Kidney (tissue), 14 donors: ENCODE data around the gene IFNE. TPM values are rescaled to one million over a fixed set of nuclear protein-coding genes. Genes with fewer than 3 reads are reported as not detected.

ENCODE experiments used
- DNase-seq, 5 donors: peaks; one replicate each; pipeline ENCODE4 v3.0.0-alpha.2; 2013 to 2020
- FAIRE-seq: peaks from 2 replicates; lab custom pipeline; 2012; peaks lifted over from hg19 to GRCh38; lab: Jason Lieb, UNC
- H3K27ac ChIP-seq, 2 donors: one replicate each; pipeline ENCODE4 v1.7.0; 2013; ENCODE audit warnings: low read depth in 2 of 2, low read length in 2 of 2, inconsistent platforms in 1 of 2
- H3K27me3 ChIP-seq: one replicate; pipeline ENCODE4 v1.7.1; 2013; ENCODE audit warnings: low read length, inconsistent platforms; ENCODE audit not compliant: control insufficient read depth, insufficient read depth
- H3K36me3 ChIP-seq, 3 donors: one replicate each; pipeline versions ENCODE4 v1.7.0 to v1.7.1; 2013; ENCODE audit warnings: low read length in 3 of 3, control low read depth in 1 of 3, inconsistent platforms in 1 of 3; ENCODE audit not compliant: insufficient read depth in 3 of 3, control insufficient read depth in 2 of 3
- H3K4me1 ChIP-seq, 3 donors: one replicate each; pipeline versions ENCODE4 v1.7.0 to v1.7.1; 2013; ENCODE audit warnings: low read length in 3 of 3, inconsistent platforms in 1 of 3, low read depth in 1 of 3; ENCODE audit not compliant: control insufficient read depth in 2 of 3, insufficient read depth in 2 of 3
- H3K4me3 ChIP-seq, 3 donors: one replicate each; pipeline versions ENCODE4 v1.7.0 to v1.8.1; 2013; ENCODE audit warnings: low read length in 3 of 3, control low read depth in 1 of 3, inconsistent platforms in 1 of 3
- H3K9ac ChIP-seq, 3 donors: one replicate each; pipeline versions ENCODE4 v1.7.0 to v1.7.1; 2013; ENCODE audit warnings: low read length in 3 of 3, control low read depth in 1 of 3, inconsistent platforms in 1 of 3
- H3K9me3 ChIP-seq, 3 donors: one replicate each; pipeline versions ENCODE4 v1.7.0 to v1.7.1; 2013; ENCODE audit warnings: low read length in 3 of 3, control low read depth in 1 of 3, inconsistent platforms in 1 of 3; ENCODE audit not compliant: control insufficient read depth in 2 of 3, insufficient read depth in 1 of 3
- intact Hi-C: fragments of 100-400 bp; cut with DNase I; formaldehyde crosslinking; loops from one replicate; pipeline ENCODE4 v1.11.1; 2022
- microRNA-seq: library from miRNA; unstranded; fragments of <30 nt; microRNA quantifications from one replicate; pipeline ENCODE4 v1.2.0, GENCODE V29; 2020
- polyA plus RNA-seq: library from polyadenylated mRNA; stranded (reverse); fragments of 350-450 nt; fragmentation: Illumina TruSeq; extraction: RNeasy Lipid Tissue Mini Kit (QIAGEN cat#74804); gene quantifications from one replicate; pipeline ENCODE4 v1.2.3, GENCODE V29; 2014; ENCODE audit warnings: low read depth, low replicate concordance; ENCODE audit not compliant: insufficient read depth
- total RNA-seq: library from RNA; stranded (reverse); fragmentation: NEBNext Ultra II Directional; extraction: Animal tissue kit (Norgen Biotek cat#: 25700); gene quantifications from one replicate; pipeline ENCODE4 v1.2.1, GENCODE V29; 2021
- TF ChIP-seq, protein P1 (sequence below): IDR thresholded peaks from 3 replicates; pipeline ENCODE4 v1.5.1; 2012; ENCODE audit warnings: mild to moderate bottlenecking, moderate library complexity, borderline replicate concordance; ENCODE audit not compliant: insufficient read depth; ENCODE audit errors: extremely low read depth
- donor health status: control.
- donor health status: control.
- donor health status: control.
- donor health status: control.
- donor health status: control.
- donor health status: DM: yes; HTN: yes; CAD: no.
- donor health status: Normal renal cell carcinoma (clear cell type).

Gene IFNE
- total and polyA plus RNA-seq, 2 donors from 2014 or later, result 1.1 TPM; not detected in 1

DNA sequence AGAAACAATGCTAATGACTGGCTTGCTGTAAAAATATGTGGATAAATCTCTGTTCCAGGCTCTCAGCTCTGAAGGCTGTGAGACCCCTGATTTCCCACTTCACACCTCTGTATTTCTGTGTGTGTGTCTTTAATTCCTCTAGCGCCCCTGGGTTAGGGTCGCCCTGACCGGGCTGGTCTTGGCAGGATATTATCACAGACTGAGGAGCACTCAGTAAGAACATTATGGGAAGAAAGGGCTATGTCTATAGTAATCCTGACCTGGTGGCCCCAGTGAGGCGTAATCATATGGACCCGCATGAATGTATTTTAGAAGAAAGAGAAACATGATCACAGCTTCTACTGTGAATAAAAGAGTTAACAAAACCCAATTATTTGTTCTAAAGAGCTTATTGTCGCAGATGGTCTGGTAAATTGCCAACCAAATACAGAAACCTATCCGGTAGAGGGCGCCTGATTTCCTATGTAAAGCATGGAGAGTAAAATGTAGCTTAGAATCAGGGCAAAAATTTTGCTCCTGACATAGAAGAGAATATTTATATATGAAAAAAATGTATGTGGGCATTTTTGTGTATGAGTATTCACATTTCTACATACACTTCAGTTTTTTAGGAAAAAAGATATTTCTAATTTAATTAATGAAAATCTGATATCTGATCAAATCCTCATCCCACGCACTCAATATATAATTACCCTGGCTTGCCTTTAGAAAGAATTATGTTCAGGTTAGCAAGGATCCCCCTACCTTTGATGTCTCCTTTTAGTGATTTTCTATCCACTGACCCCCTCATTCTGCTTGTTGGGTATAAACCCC is 47.7 kb downstream of the IFNE start:
- no peaks in the 10 kb centered on the region for H3K36me3 ChIP-seq
- no peaks in the 10 kb centered on the region for H3K4me1 ChIP-seq
- H3K9me3 ChIP-seq, result no peaks in the 10 kb centered on the region
- intact Hi-C loops, result no loop called here
- no peak overlapping the region for H3K9ac ChIP-seq
- H3K27ac ChIP-seq, result no peak overlapping the region
- TF ChIP-seq, protein P1, sequence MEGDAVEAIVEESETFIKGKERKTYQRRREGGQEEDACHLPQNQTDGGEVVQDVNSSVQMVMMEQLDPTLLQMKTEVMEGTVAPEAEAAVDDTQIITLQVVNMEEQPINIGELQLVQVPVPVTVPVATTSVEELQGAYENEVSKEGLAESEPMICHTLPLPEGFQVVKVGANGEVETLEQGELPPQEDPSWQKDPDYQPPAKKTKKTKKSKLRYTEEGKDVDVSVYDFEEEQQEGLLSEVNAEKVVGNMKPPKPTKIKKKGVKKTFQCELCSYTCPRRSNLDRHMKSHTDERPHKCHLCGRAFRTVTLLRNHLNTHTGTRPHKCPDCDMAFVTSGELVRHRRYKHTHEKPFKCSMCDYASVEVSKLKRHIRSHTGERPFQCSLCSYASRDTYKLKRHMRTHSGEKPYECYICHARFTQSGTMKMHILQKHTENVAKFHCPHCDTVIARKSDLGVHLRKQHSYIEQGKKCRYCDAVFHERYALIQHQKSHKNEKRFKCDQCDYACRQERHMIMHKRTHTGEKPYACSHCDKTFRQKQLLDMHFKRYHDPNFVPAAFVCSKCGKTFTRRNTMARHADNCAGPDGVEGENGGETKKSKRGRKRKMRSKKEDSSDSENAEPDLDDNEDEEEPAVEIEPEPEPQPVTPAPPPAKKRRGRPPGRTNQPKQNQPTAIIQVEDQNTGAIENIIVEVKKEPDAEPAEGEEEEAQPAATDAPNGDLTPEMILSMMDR, result no peak
- H3K4me3 ChIP-seq, result no peak overlapping the region
- DNase-seq, result peak in 1 of 5 donors; percentile 38
- no peaks in the 10 kb centered on the region for H3K27me3 ChIP-seq
- no peak for FAIRE-seq

DNA sequence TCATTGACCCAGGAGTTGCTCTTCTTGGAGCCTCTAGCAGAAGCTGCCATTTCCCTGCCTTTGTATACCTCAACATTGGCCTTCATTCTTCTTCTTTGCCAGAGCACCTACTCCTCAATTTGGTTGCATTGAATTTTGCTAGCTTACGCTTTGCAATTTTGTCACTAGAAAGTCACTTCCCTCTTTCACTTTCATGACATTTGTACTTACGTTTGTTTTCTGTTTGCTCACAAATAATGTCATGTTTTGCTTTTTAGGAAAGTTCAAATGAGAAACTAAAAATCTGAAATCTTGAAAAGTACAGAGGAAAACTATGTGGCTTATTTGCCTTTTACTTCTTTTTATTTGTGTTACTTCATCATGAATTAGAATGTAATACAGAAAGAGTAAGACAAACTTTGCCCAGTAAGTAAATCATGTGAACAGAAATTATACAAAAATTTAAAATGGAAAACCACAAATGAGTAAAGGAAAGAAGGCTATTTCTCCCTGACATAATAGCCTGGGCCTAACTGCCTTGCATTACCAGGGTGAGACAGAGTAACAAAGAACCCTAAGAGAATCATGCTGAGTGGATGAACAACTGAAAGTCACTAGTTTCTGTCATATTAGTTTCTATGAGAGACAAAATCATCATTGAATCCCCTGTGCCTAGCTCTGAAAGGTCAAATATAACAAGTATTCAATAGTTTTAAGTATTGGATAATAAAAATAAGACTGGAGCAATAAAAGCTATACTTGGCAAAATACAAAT is 49.3 kb downstream of the IFNE start:
- intact Hi-C loops, result no loop called here
- TF ChIP-seq, protein P1, result no peak
- Histone ChIP-seq H3K4me1 (no peaks in the 10 kb centered on the region), H3K27me3 (no peaks in the 10 kb centered on the region), H3K9me3 (no peaks in the 10 kb centered on the region), H3K9ac (no peak overlapping the region), H3K27ac (no peak overlapping the region), H3K36me3 (no peaks in the 10 kb centered on the region), H3K4me3 (no peak overlapping the region)
- FAIRE-seq (no peak), DNase-seq (no peak)

Small RNA genes within 50 kb of the gene (microRNA-seq; reads per million reads assigned to microRNA genes)
- gene MIR31, result 4,247 reads per million, percentile 91 among the genes with 10 or more reads in this experiment

Other genes starting within 250 kb of the IFNE start
- not detected for gene IFNA14, start 242.3 kb downstream of the IFNE start, total RNA-seq
- not detected for gene IFNA14, start 242.3 kb downstream of the IFNE start, polyA plus RNA-seq
- gene IFNA5, start 177.0 kb downstream of the IFNE start, total RNA-seq, result not detected
- not detected for gene IFNA5, start 177.0 kb downstream of the IFNE start, polyA plus RNA-seq
- 30.5 TPM for gene KLHL9, start 146.9 kb downstream of the IFNE start, total RNA-seq
- 10.4 TPM for gene KLHL9, start 146.9 kb downstream of the IFNE start, polyA plus RNA-seq
- gene IFNA6, start 131.4 kb downstream of the IFNE start, total RNA-seq, result not detected
- gene IFNA6, start 131.4 kb downstream of the IFNE start, polyA plus RNA-seq, result not detected
- gene IFNA13, start 114.3 kb downstream of the IFNE start, total RNA-seq, result not detected
- gene IFNA13, start 114.3 kb downstream of the IFNE start, polyA plus RNA-seq, result not detected
- not detected for gene IFNA2, start 96.9 kb downstream of the IFNE start, total RNA-seq
- not detected for gene IFNA2, start 96.9 kb downstream of the IFNE start, polyA plus RNA-seq
- gene IFNA8, start 73.2 kb downstream of the IFNE start, total RNA-seq, result not detected
- gene IFNA8, start 73.2 kb downstream of the IFNE start, polyA plus RNA-seq, result not detected
- gene IFNA1, start 41.9 kb downstream of the IFNE start, total RNA-seq, result not detected
- not detected for gene IFNA1, start 41.9 kb downstream of the IFNE start, polyA plus RNA-seq